Measurements from ENCODE around the gene KIAA0586. TPM values are rescaled to one million over a fixed set of nuclear protein-coding genes. Genes with fewer than 3 reads are reported as not detected.

KIAA0586 gene
- total and polyA plus RNA-seq, 2 of the 4 experiments (the other 2 are of a cell fraction) = 9.4 to 36.7 TPM

DNA sequence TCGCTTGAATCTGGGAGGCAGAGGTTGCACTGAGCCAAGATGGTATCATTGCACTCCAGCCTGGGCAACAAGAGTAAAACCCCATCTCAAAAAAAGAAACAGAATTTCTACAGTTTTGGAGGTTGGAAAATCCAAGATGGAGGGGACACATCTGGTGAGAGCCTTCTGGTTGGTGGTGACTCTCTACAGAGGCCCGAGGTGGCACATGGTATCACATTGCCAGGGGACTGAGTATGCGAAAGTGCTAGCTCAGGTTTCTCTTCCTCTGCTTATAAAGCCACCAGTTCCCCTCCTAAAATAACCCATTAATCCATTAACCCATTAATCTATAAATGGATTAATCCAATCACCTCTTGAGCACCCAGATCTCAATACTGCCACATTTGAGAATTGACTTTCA is 139.5 kb downstream of the KIAA0586 start:
- TF ChIP-seq, protein P1, sequence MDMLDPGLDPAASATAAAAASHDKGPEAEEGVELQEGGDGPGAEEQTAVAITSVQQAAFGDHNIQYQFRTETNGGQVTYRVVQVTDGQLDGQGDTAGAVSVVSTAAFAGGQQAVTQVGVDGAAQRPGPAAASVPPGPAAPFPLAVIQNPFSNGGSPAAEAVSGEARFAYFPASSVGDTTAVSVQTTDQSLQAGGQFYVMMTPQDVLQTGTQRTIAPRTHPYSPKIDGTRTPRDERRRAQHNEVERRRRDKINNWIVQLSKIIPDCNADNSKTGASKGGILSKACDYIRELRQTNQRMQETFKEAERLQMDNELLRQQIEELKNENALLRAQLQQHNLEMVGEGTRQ (IDR thresholded peaks at IDR 0.05; ENCODE audit: low read depth, low read length) = no peak
- TF ChIP-seq BHLHE40 (IDR thresholded peaks at IDR 0.05; ENCODE audit: low read depth, low read length) = no peak
- no peak for TF ChIP-seq CHD1 (IDR thresholded peaks at IDR 0.05; ENCODE audit: low read depth, low read length)
- TF ChIP-seq RFX5 (IDR thresholded peaks at IDR 0.05; ENCODE audit: low read depth, low read length) = no peak
- TF ChIP-seq, protein P2, sequence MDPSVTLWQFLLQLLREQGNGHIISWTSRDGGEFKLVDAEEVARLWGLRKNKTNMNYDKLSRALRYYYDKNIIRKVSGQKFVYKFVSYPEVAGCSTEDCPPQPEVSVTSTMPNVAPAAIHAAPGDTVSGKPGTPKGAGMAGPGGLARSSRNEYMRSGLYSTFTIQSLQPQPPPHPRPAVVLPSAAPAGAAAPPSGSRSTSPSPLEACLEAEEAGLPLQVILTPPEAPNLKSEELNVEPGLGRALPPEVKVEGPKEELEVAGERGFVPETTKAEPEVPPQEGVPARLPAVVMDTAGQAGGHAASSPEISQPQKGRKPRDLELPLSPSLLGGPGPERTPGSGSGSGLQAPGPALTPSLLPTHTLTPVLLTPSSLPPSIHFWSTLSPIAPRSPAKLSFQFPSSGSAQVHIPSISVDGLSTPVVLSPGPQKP (IDR thresholded peaks at IDR 0.05; ENCODE audit: borderline replicate concordance, low read depth, low read length) = no peak
- TF ChIP-seq RCOR1 (IDR thresholded peaks at IDR 0.05; ENCODE audit: insufficient replicate concordance, low read length) = no peak
- H3K18ac ChIP-seq (ENCODE audit: low read depth, low read length) = no peak overlapping the region
- H3K4me2 ChIP-seq (ENCODE audit: low read depth, low read length) = no peak overlapping the region
- dilution Hi-C loops (cut with HindIII; ENCODE audit: low sequenced_read_pairs, unreplicated experiment) = no loop called here
- CTCF ChIA-PET = no interaction called here
- H3K9ac ChIP-seq (ENCODE audit: low read depth, low read length) = no peak overlapping the region
- POLR2A ChIA-PET (ENCODE audit: unreplicated experiment) = interaction anchor here (0.6 kb wide), 1 partner anchor 72 kb away, joined by 3 read pairs; no protein-coding TSS in a partner anchor
- H3K27me3 ChIP-seq (ENCODE audit: control insufficient read depth, insufficient read depth, low read length) = peaks cover 2% of the 10 kb centered on the region
- no peak overlapping the region for H2AK5ac ChIP-seq (ENCODE audit: low read depth, low read length)
- no peak overlapping the region for H2BK20ac ChIP-seq (ENCODE audit: low read depth, low read length)
- H3K9me3 ChIP-seq (ENCODE audit: control insufficient read depth, insufficient read depth, low read length) = no peaks in the 10 kb centered on the region
- no peak overlapping the region for H4K8ac ChIP-seq (ENCODE audit: low read depth in 2 of 2, low read length in 2 of 2)
- no peaks in the 10 kb centered on the region for H3K79me1 ChIP-seq (ENCODE audit: low read depth in 1 of 2, low read length in 2 of 2)
- no peak overlapping the region for H3K4ac ChIP-seq (ENCODE audit: low read depth, low read length)
- H4K91ac ChIP-seq (ENCODE audit: insufficient read depth, low read depth, low read length) = no peak overlapping the region
- intact Hi-C loops (cut with micrococcal nuclease) = no loop called here
- H3K27ac ChIP-seq (ENCODE audit: insufficient read depth, low read length) = no peak overlapping the region
- H2BK5ac ChIP-seq (ENCODE audit: low read depth, low read length, poor library complexity, severe bottlenecking) = no peak overlapping the region
- H4K20me1 ChIP-seq (ENCODE audit: insufficient read depth, low read length) = no peaks in the 10 kb centered on the region
- peaks cover 8% of the 10 kb centered on the region for H3K4me1 ChIP-seq (ENCODE audit: control insufficient read depth, insufficient read depth, low read length)
- H3K36me3 ChIP-seq (ENCODE audit: control insufficient read depth, insufficient read depth, low read length) = no peaks in the 10 kb centered on the region
- in situ Hi-C loops (cut with MboI; ENCODE audit: low sequenced_read_pairs) = no loop called here
- WGBS, 2 experiments (ENCODE audit: extremely low coverage in 2 of 2, insufficient read length in 1 of 2) = no CpG with 5 or more reads among the region's 3 CpGs
- no peak overlapping the region for H2BK15ac ChIP-seq (ENCODE audit: low read depth, low read length)
- H4K5ac ChIP-seq (ENCODE audit: low read depth, low read length) = no peak overlapping the region
- DNase-seq (no peak), ATAC-seq (ENCODE audit: low read depth) (no peak)
- H3K9me1 ChIP-seq (ENCODE audit: insufficient read depth, low read length) = no peaks in the 10 kb centered on the region
- BruUV-seq (replicated peaks) = no TSS peak
- no peak overlapping the region for H3K23ac ChIP-seq (ENCODE audit: low read depth, low read length)
- H3K56ac ChIP-seq (ENCODE audit: extremely low read depth, insufficient read depth, low read length) = no peak overlapping the region
- no peak overlapping the region for H3K14ac ChIP-seq (replicated peaks; ENCODE audit: low read depth, low read length)
- no peak overlapping the region for H2AK9ac ChIP-seq (replicated peaks; ENCODE audit: low read depth, low read length, poor library complexity)
- no peak overlapping the region for H3K4me3 ChIP-seq (ENCODE audit: insufficient read depth, low read depth, low read length)
- H2BK120ac ChIP-seq (ENCODE audit: low read depth, low read length) = no peak overlapping the region
- no peak overlapping the region for H2AFZ ChIP-seq (replicated peaks; ENCODE audit: low read length, poor library complexity)

Measured in IMR-90 (cell line).